HUES6 (cell line): ENCODE results near the gene SPPL2A.
"Not testable (repeated sequence)": the region's sequence is repeated elsewhere in the genome, so short reads cannot be mapped to it uniquely, and the experiment has no call there.

Experiments used
- H3K27ac ChIP-seq: 2 replicates; pipeline ENCODE4 v1.7.0; 2013; ENCODE audit warnings: low read depth, mild to moderate bottlenecking, low read length, inconsistent platforms
- H3K27me3 ChIP-seq: 2 replicates; pipeline ENCODE4 v1.6.1; 2013; ENCODE audit warnings: low read length; ENCODE audit not compliant: control insufficient read depth, insufficient read depth
- H3K36me3 ChIP-seq: 2 replicates; pipeline ENCODE4 v1.6.1; 2013; ENCODE audit warnings: low read length; ENCODE audit not compliant: control insufficient read depth, insufficient read depth
- H3K4me1 ChIP-seq: 2 replicates; pipeline ENCODE4 v1.6.1; 2013; ENCODE audit warnings: low read length; ENCODE audit not compliant: control insufficient read depth, insufficient read depth
- H3K4me3 ChIP-seq: 2 replicates; pipeline ENCODE4 v1.5.1; 2013; ENCODE audit warnings: low read depth, low read length
- H3K9ac ChIP-seq: one replicate; pipeline ENCODE4 v1.6.1; 2013; ENCODE audit warnings: mild to moderate bottlenecking, low read length
- H3K9me3 ChIP-seq: 2 replicates; pipeline ENCODE4 v1.6.1; 2013; ENCODE audit warnings: low read depth, low read length; ENCODE audit not compliant: control insufficient read depth, insufficient read depth

Gene SPPL2A, protein sequence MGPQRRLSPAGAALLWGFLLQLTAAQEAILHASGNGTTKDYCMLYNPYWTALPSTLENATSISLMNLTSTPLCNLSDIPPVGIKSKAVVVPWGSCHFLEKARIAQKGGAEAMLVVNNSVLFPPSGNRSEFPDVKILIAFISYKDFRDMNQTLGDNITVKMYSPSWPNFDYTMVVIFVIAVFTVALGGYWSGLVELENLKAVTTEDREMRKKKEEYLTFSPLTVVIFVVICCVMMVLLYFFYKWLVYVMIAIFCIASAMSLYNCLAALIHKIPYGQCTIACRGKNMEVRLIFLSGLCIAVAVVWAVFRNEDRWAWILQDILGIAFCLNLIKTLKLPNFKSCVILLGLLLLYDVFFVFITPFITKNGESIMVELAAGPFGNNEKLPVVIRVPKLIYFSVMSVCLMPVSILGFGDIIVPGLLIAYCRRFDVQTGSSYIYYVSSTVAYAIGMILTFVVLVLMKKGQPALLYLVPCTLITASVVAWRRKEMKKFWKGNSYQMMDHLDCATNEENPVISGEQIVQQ

GRCh38 chr15:50765195-50765967 lies at the start of gene SPPL2A:
SPPL2A (minus strand) TSS chr15:50765706; CDS start chr15:50765533, 173 bp downstream.
- peak within 1 kb of the TSS; percentile 89 for H3K9ac ChIP-seq
- peak within 1 kb of the TSS; percentile 78; the same call in 1 of the 2 replicates for H3K27ac ChIP-seq

GRCh38 chr15:50814634-50815033 lies 49.1 kb upstream of the SPPL2A start:
- H3K27me3 ChIP-seq, result no peaks in the 10 kb centered on the region

More at GRCh38 chr15:50765195-50765967, at the start of gene SPPL2A:
- no peaks in the 10 kb centered on the region for H3K9me3 ChIP-seq
- H3K4me1 ChIP-seq, result peaks cover 9% of the 10 kb centered on the region; the same call in 1 of the 2 replicates
- peak within 1 kb of the TSS; percentile 86 for H3K4me3 ChIP-seq
- no peaks in the 10 kb centered on the region for H3K27me3 ChIP-seq
- H3K36me3 ChIP-seq, result no peaks in the 10 kb centered on the region

GRCh38 chr15:50813865-50814264 lies 48.4 kb upstream of the SPPL2A start:
- Histone ChIP-seq H3K36me3 (no peaks in the 10 kb centered on the region), H3K9me3 (no peaks in the 10 kb centered on the region), H3K4me3 (no peak overlapping the region), H3K27me3 (no peaks in the 10 kb centered on the region), H3K9ac (no peak overlapping the region), H3K27ac (no peak overlapping the region), H3K4me1 (no peaks in the 10 kb centered on the region)

More at GRCh38 chr15:50814634-50815033, 49.1 kb upstream of the SPPL2A start:
- H3K4me1 ChIP-seq, result no peaks in the 10 kb centered on the region
- no peak overlapping the region for H3K4me3 ChIP-seq
- H3K36me3 ChIP-seq, result no peaks in the 10 kb centered on the region
- no peaks in the 10 kb centered on the region for H3K9me3 ChIP-seq
- H3K27ac ChIP-seq, result no peak overlapping the region
- no peak overlapping the region for H3K9ac ChIP-seq

GRCh38 chr15:50813089-50813488 lies 47.6 kb upstream of the SPPL2A start:
- Histone ChIP-seq H3K27me3 (no peaks in the 10 kb centered on the region), H3K4me3 (no peak overlapping the region), H3K36me3 (no peaks in the 10 kb centered on the region), H3K4me1 (no peaks in the 10 kb centered on the region), H3K9me3 (no peaks in the 10 kb centered on the region), H3K9ac (no peak overlapping the region), H3K27ac (no peak overlapping the region)

DNA sequence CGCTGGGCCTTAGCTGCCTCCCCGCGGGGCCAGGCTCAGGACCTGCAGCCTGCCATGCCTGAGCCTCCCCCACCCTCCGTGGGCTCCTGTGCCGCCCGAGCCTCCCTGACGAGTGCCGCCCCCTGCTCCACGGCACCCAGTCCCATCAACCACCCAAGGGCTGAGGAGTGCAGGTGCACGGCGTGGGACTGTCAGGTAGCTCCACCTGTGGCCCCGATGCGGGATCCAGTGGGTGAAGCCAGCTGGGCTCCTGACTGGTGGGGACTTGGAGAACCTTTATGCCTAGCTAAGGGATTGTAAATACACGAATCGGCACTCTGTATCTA lies 46.6 kb upstream of the SPPL2A start:
- not testable (repeated sequence) for H3K4me1 ChIP-seq, H3K4me3 ChIP-seq, H3K9me3 ChIP-seq, H3K27ac ChIP-seq, H3K36me3 ChIP-seq, H3K9ac ChIP-seq, H3K27me3 ChIP-seq

GRCh38 chr15:50811461-50812180 lies 46.1 kb upstream of the SPPL2A start:
- not testable (repeated sequence) for H3K9me3 ChIP-seq, H3K36me3 ChIP-seq, H3K9ac ChIP-seq, H3K4me1 ChIP-seq, H3K27me3 ChIP-seq, H3K27ac ChIP-seq, H3K4me3 ChIP-seq

DNA sequence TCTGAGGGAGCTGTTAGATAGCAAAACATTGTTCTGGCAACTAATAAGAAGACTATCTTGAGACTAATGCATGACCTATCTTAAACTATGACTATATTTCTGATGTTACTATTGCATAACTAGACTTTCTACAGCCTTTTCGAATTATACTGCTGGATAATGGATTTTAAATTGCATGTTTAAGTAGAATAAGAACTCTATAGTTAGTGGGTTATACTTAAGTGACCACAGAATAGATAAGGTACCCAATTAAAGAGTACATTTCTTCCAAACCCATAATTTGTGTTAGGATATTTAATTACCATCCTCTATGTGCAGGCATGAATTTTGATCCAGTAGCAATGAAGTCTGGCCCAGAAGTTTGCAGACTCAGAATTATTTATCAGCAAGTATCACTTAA lies 44.6 kb upstream of the SPPL2A start:
- no peaks in the 10 kb centered on the region for H3K9me3 ChIP-seq
- no peaks in the 10 kb centered on the region for H3K27me3 ChIP-seq
- H3K4me3 ChIP-seq, result no peak overlapping the region
- no peaks in the 10 kb centered on the region for H3K36me3 ChIP-seq
- no peak overlapping the region for H3K27ac ChIP-seq
- H3K4me1 ChIP-seq, result no peaks in the 10 kb centered on the region
- no peak overlapping the region for H3K9ac ChIP-seq

DNA sequence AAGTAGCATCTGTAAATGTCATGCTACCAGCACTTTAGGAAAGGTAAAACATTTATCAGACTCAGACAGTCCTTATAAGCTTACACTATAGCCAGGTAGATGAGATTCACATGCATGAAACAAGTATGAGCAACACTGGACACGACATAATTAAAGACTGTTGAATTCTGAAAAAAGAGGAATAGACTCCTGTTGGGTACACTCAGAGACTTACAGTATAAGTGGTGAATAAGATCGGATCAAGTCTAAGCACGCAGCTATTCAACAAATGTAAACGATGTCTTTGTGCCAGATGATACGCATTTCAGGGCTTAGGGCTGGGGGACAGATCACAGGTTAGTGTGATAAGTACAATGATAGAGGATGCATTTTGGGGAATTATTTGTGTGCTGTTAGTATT lies 43.2 kb upstream of the SPPL2A start:
- no peaks in the 10 kb centered on the region for H3K4me1 ChIP-seq
- H3K27ac ChIP-seq, result no peak overlapping the region
- no peaks in the 10 kb centered on the region for H3K36me3 ChIP-seq
- H3K4me3 ChIP-seq, result no peak overlapping the region
- H3K9me3 ChIP-seq, result no peaks in the 10 kb centered on the region
- no peaks in the 10 kb centered on the region for H3K27me3 ChIP-seq
- no peak overlapping the region for H3K9ac ChIP-seq

GRCh38 chr15:50803479-50804180 lies 38.1 kb upstream of the SPPL2A start:
- Histone ChIP-seq H3K27me3 (no peaks in the 10 kb centered on the region), H3K9me3 (no peaks in the 10 kb centered on the region), H3K4me3 (no peak overlapping the region), H3K9ac (no peak overlapping the region), H3K4me1 (no peaks in the 10 kb centered on the region), H3K27ac (no peak overlapping the region), H3K36me3 (no peaks in the 10 kb centered on the region)

DNA sequence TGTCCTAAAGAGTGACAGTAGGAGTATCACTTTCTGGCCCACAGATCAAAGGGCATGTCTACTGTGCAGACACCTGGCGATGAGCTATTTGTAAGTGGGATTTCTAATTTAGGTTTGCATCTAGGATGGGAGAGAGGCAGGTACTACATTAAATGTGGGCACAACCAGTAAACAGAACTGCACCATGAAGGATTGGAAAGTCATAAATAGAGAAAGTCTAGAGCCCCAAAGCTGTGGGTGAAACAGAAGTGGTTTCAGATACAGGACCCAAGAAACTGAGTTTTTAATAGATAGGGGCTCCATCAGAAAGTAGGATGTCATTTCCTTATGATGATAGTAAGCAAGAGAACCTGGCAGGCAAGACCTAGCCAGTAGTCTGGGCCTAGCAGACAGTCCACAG lies 35.2 kb upstream of the SPPL2A start:
- Histone ChIP-seq H3K9ac (no peak overlapping the region), H3K4me3 (no peak overlapping the region), H3K4me1 (no peaks in the 10 kb centered on the region), H3K9me3 (no peaks in the 10 kb centered on the region), H3K27ac (no peak overlapping the region), H3K27me3 (no peaks in the 10 kb centered on the region), H3K36me3 (no peaks in the 10 kb centered on the region)
